Heart left ventricle (tissue), 13 donors: ENCODE measurements around the gene BCL11A.

Experiments
- CTCF ChIP-seq, 12 donors: fragments of 200-600 bp; sonication (generic) in 4 of 12; IDR thresholded peaks; one replicate each; pipeline versions ENCODE4 v1.5.0 to v1.8.0; 2018 to 2022; ENCODE audit warnings: antibody characterized with exemption in 12 of 12, mild to moderate bottlenecking in 5 of 12
- POLR2A ChIP-seq, 2 donors: fragments of 450-650 bp; IDR thresholded peaks; one replicate each; pipeline ENCODE4 v1.6.1; 2017; ENCODE audit warnings: antibody characterized with exemption in 2 of 2, mild to moderate bottlenecking in 2 of 2, moderate library complexity in 2 of 2
- donor health status: ischemic (EF 13 %, LVEDD 7.1; RV severe dilation, severe dysfunction).
- donor health status: DM: no; HTN: yes; CAD: no.
- donor health status: DM: no; HTN: no; CAD: no.
- donor health status: ischemic (EF 25% LVEDD 6.9; RV normal size, moderate dysfunction).
- donor health status: ischemic (EF 25% LVEDD 5.7; RV mildly dilated, moderate dysfunction).
- donor health status: ischemic (EF 35%, LVEDD 5.7; RV mildly dilated, moderate dysfunction).
- donor health status: nonischemic (EF 11% LVEDD 7.7; RV severe dilation, severe dysfunction).
- donor health status: DM: yes; HTN: yes; CAD: no.
- donor health status: PGD.
- donor health status: ischemic (EF 29% LVEDD 5.4; RV normal size, mild dysfunction).
- donor health status: nonischemic (EF 23%, LVEDD 6.1; RV moderate dilation, normal function).

GRCh38 chr2:60505240-60505879 lies 48.1 kb downstream of the BCL11A start:
- TF ChIP-seq CTCF (IDR thresholded peaks at IDR 0.05) (no peak), POLR2A (IDR thresholded peaks at IDR 0.05) (no peak)
